Coronary artery (tissue), 2 donors: ENCODE data around the gene LANCL3.

Experiments
- DNase-seq: peaks from one replicate; pipeline ENCODE4 v3.0.0-alpha.2; 2017; ENCODE audit warnings: low spot score
- H3K27ac ChIP-seq, 2 donors: fragments of 200-600 bp; sonication (generic); one replicate each; pipeline ENCODE4 v1.5.1; 2016 to 2019
- H3K4me3 ChIP-seq: fragments of 200-600 bp; sonication (generic); 2 replicates; pipeline ENCODE4 v1.5.1; 2016; ENCODE audit warnings: mild to moderate bottlenecking, moderate library complexity
- CTCF ChIP-seq: fragments of 200-600 bp; sonication (generic); IDR thresholded peaks from one replicate; pipeline ENCODE4 v1.5.1; 2019; ENCODE audit warnings: antibody characterized with exemption

The LANCL3 gene

GRCh38 chrX:37701588-37701987 is 130.1 kb downstream of the LANCL3 start:
- TF ChIP-seq CTCF: no peak
- Histone ChIP-seq H3K27ac (no peak overlapping the region), H3K4me3 (no peak overlapping the region)
- no peak for DNase-seq

- H3K27ac ChIP-seq: peak overlapping the region in 1 of 2 donors; percentile 17
- DNase-seq: no peak
- TF ChIP-seq CTCF: no peak
- H3K4me3 ChIP-seq: no peak overlapping the region
Measured at GRCh38 chrX:37711991-37712390, 140.5 kb downstream of the LANCL3 start.

- no peak for TF ChIP-seq CTCF
- Histone ChIP-seq H3K27ac (peak overlapping the region in 1 of 2 donors; percentile 17), H3K4me3 (no peak overlapping the region)
- no peak for DNase-seq
Measured at GRCh38 chrX:37712458-37712857, 141.0 kb downstream of the LANCL3 start.

- no peak for TF ChIP-seq CTCF
Measured at GRCh38 chrX:37714479-37714878, 143.0 kb downstream of the LANCL3 start.

GRCh38 chrX:37716602-37717001 is 145.1 kb downstream of the LANCL3 start:
- no peak for DNase-seq

More at GRCh38 chrX:37714479-37714878, 143.0 kb downstream of the LANCL3 start:
- no peak for DNase-seq
- H3K27ac ChIP-seq: no peak overlapping the region
- H3K4me3 ChIP-seq: no peak overlapping the region

GRCh38 chrX:37717708-37718107 is 146.2 kb downstream of the LANCL3 start:
- no peak for TF ChIP-seq CTCF
- H3K4me3 ChIP-seq: no peak overlapping the region
- no peak for DNase-seq
- no peak overlapping the region for H3K27ac ChIP-seq

More at GRCh38 chrX:37716602-37717001, 145.1 kb downstream of the LANCL3 start:
- Histone ChIP-seq H3K4me3 (no peak overlapping the region), H3K27ac (no peak overlapping the region)
- TF ChIP-seq CTCF: no peak

- no peak overlapping the region for H3K4me3 ChIP-seq
- DNase-seq: no peak
- peak overlapping the region; percentile 19 to 76 for H3K27ac ChIP-seq
- no peak for TF ChIP-seq CTCF
Measured at GRCh38 chrX:37722595-37722994, 151.1 kb downstream of the LANCL3 start.
